Adrenal gland (tissue), 12 donors: ENCODE data around the gene RAMACL. TPM values are rescaled to one million over a fixed set of nuclear protein-coding genes. Genes with fewer than 3 reads are reported as not detected.

Experiments used
- DNase-seq, 7 donors: peaks; one replicate each; pipeline ENCODE4 v3.0.0-alpha.2; 2019 to 2020
- H3K27ac ChIP-seq, 5 donors: fragments of 200-600 bp; sonication (generic) in 4 of 5; 1 replicate in 3 of 5; 2 replicates in 2 of 5; pipeline versions ENCODE4 v1.5.1 to v1.8.0; 2016 to 2020; ENCODE audit warnings: mild to moderate bottlenecking in 1 of 5
- H3K27me3 ChIP-seq: fragments of 200-600 bp; 2 replicates; pipeline ENCODE4 v1.8.0; 2021
- H3K36me3 ChIP-seq, 2 donors: fragments of 200-600 bp; replicated peaks in 1 of 2; 1 replicate in 1 of 2; 2 replicates in 1 of 2; pipeline versions ENCODE4 v1.5.1 to v1.8.0; 2018 to 2022
- H3K4me1 ChIP-seq, 2 donors: fragments of 200-600 bp; replicated peaks in 1 of 2; 1 replicate in 1 of 2; 2 replicates in 1 of 2; pipeline versions ENCODE4 v1.5.1 to v1.8.0; 2018 to 2021
- H3K4me3 ChIP-seq, 4 donors: fragments of 200-600 bp; sonication (generic) in 3 of 4; one replicate each; pipeline ENCODE4 v1.5.1; 2016 to 2018
- H3K9me3 ChIP-seq, 3 donors: fragments of 200-600 bp; sonication (generic) in 1 of 3; replicated peaks in 1 of 3; 1 replicate in 2 of 3; 2 replicates in 1 of 3; pipeline versions ENCODE4 v1.5.1 to v1.8.0; 2016 to 2021
- CTCF ChIP-seq, 6 experiments: fragments of 450-650 bp in 4 of 6; fragments of 200-600 bp in 2 of 6; sonication (generic) in 1 of 6; IDR thresholded peaks; 1 replicate in 5 of 6; 2 replicates in 1 of 6; pipeline versions ENCODE4 v1.5.1 to v1.8.0; 2016 to 2021; ENCODE audit warnings: antibody characterized with exemption in 6 of 6, mild to moderate bottlenecking in 2 of 6, moderate library complexity in 1 of 6
- POLR2A ChIP-seq, 2 donors: fragments of 450-650 bp; IDR thresholded peaks; one replicate each; pipeline ENCODE4 v1.6.1; 2017; ENCODE audit warnings: antibody characterized with exemption in 2 of 2, mild to moderate bottlenecking in 2 of 2, moderate library complexity in 1 of 2
- WGBS, 4 donors: extraction: QIAGEN DNeasy Blood & Tissue Kit in 2 of 4; methylation state at CpG; one replicate each; pipeline versions ENCODE4 v1.1.5 to v1.1.7; 2013 to 2017; 5-methylcytosine and 5-hydroxymethylcytosine counted together
- intact Hi-C, 2 donors: fragments of 100-400 bp; cut with DNase I; formaldehyde crosslinking; loops; one replicate each; pipeline versions ENCODE4 v1.14.1 to v1.15.0; 2022 to 2023
- polyA plus RNA-seq, 3 donors: library from polyadenylated mRNA; stranded (reverse); fragments of 200-250 nt in 2 of 3; fragments of 350-450 nt in 1 of 3; fragmentation: Illumina TruSeq in 1 of 3; extraction: RNeasy Lipid Tissue Mini Kit (QIAGEN cat#74804) in 1 of 3; gene quantifications; one replicate each; pipeline ENCODE4 v1.2.3, GENCODE V29; 2013 to 2014
- total RNA-seq, 9 donors: library from RNA; depleted of rRNA in 4 of 9; stranded (reverse); fragments of >200 nt in 4 of 9; fragments of 120-200 nt in 1 of 9; fragmentation: NEBNext Ultra II Directional in 1 of 9; extraction: Animal tissue kit (Norgen Biotek cat#: 25700) in 1 of 9; gene quantifications; one replicate each; pipeline versions ENCODE4 v1.1.0 to v1.2.4, GENCODE V29; 2013 to 2023
- donor health status: healthy with polysubstance abuse.
- donor health status: Bipolar disorder and iron deficiency.
- donor health status: DM: yes; HTN: yes; CAD: no.
- donor health status: DM: no; HTN: no; CAD: no.
- donor health status: DM: no; HTN: no; CAD: no.
- donor health status: DM: yes; HTN: yes; CAD: no.

Gene RAMACL
- total and polyA plus RNA-seq, 12 donors = 0.14 to 4.2 (median 0.46) TPM

- TF ChIP-seq CTCF (IDR thresholded peaks at IDR 0.05) (no peak), POLR2A (IDR thresholded peaks at IDR 0.05) (no peak)
- Histone ChIP-seq H3K4me1 (peaks cover 6 to 15% of the 10 kb centered on the region in 2 donors), H3K9me3 (no peaks in the 10 kb centered on the region), H3K27me3 (no peaks in the 10 kb centered on the region), H3K27ac (peak overlapping the region in 1 of 5 donors; percentile 72), H3K4me3 (no peak overlapping the region), H3K36me3 (no peaks in the 10 kb centered on the region)
- no peak for DNase-seq
- 80 to 89% (median 83%) methylated on average over 15 to 21 of the region's 21 CpGs for WGBS, 4 donors
- intact Hi-C loops = no loop called here
Observed at GRCh38 chr6:166615059-166615770, 28.7 kb upstream of the RAMACL start.

- Histone ChIP-seq H3K4me1 (peaks cover 6 to 15% of the 10 kb centered on the region in 2 donors), H3K27me3 (no peaks in the 10 kb centered on the region), H3K36me3 (no peaks in the 10 kb centered on the region), H3K27ac (peak overlapping the region in 1 of 5 donors; percentile 64), H3K9me3 (no peaks in the 10 kb centered on the region), H3K4me3 (no peak overlapping the region)
- TF ChIP-seq POLR2A (IDR thresholded peaks at IDR 0.05) = no peak
- no peak for TF ChIP-seq CTCF (IDR thresholded peaks at IDR 0.05)
- no peak for DNase-seq
- 94 to 98% (median 95%) methylated on average over 10 of the region's 10 CpGs for WGBS, 4 donors
- intact Hi-C loops = no loop called here
Observed at GRCh38 chr6:166614589-166614988, 28.1 kb upstream of the RAMACL start.

- DNase-seq = no peak
- intact Hi-C loops = no loop called here
- no peak overlapping the region for H3K4me3 ChIP-seq
- WGBS, 4 donors = 82 to 97% (median 95%) methylated on average over 9 to 12 of the region's 12 CpGs
- H3K36me3 ChIP-seq = no peaks in the 10 kb centered on the region
- peak overlapping the region in 1 of 5 donors; percentile 64 for H3K27ac ChIP-seq
- no peaks in the 10 kb centered on the region for H3K27me3 ChIP-seq
- H3K4me1 ChIP-seq = peaks cover 6 to 15% of the 10 kb centered on the region in 2 donors
- TF ChIP-seq CTCF (IDR thresholded peaks at IDR 0.05) (no peak), POLR2A (IDR thresholded peaks at IDR 0.05) (no peak)
- no peaks in the 10 kb centered on the region for H3K9me3 ChIP-seq
Observed at GRCh38 chr6:166614171-166614583, 27.7 kb upstream of the RAMACL start.

GRCh38 chr6:166613027-166613426, 26.5 kb upstream of the RAMACL start:
- H3K36me3 ChIP-seq = no peaks in the 10 kb centered on the region
- H3K4me1 ChIP-seq = peaks cover 6 to 15% of the 10 kb centered on the region in 2 donors
- no peaks in the 10 kb centered on the region for H3K9me3 ChIP-seq
- H3K27ac ChIP-seq = no peak overlapping the region
- H3K4me3 ChIP-seq = no peak overlapping the region
- H3K27me3 ChIP-seq = no peaks in the 10 kb centered on the region
- TF ChIP-seq CTCF (IDR thresholded peaks at IDR 0.05) = no peak
- no peak for TF ChIP-seq POLR2A (IDR thresholded peaks at IDR 0.05)
- 89 to 91% (median 90%) methylated on average over 7 of the region's 7 CpGs for WGBS, 4 donors
- DNase-seq = no peak
- intact Hi-C loops = no loop called here
